DMS153 treated with DMSO at 0.1 percent for 48 hours (cell line): ENCODE data around the gene USP46.

ENCODE experiments used
- DNase-seq: peaks from one replicate; lab custom pipeline; 2025; ENCODE audit not compliant: unreplicated experiment; lab: John Stamatoyannopoulos, UW

Gene USP46

GRCh38 chr4:52657618-52658501 is 1.2 kb downstream of the USP46 start:
- DNase-seq = no peak

GRCh38 chr4:52657292-52657617 is 1.8 kb downstream of the USP46 start:
- DNase-seq = no peak

- no peak for DNase-seq
These were observed 3.6 kb downstream of the USP46 start for GRCh38 chr4:52655506-52655905.

GRCh38 chr4:52651996-52652672 is 7.0 kb downstream of the USP46 start:
- no peak for DNase-seq

- no peak for DNase-seq
These were observed 10.3 kb downstream of the USP46 start for GRCh38 chr4:52648836-52649235.

- no peak for DNase-seq
These were observed 12.4 kb downstream of the USP46 start for GRCh38 chr4:52646741-52647140.

- DNase-seq = no peak
These were observed 13.0 kb downstream of the USP46 start for GRCh38 chr4:52646096-52646495.

GRCh38 chr4:52645300-52645699 is 13.8 kb downstream of the USP46 start:
- DNase-seq = no peak

- no peak for DNase-seq
These were observed 15.3 kb downstream of the USP46 start for GRCh38 chr4:52643785-52644244.

- no peak for DNase-seq
These were observed 15.9 kb downstream of the USP46 start for GRCh38 chr4:52643190-52643589.

GRCh38 chr4:52641854-52642563 is 17.1 kb downstream of the USP46 start:
- no peak for DNase-seq

GRCh38 chr4:52640808-52641565 is 18.1 kb downstream of the USP46 start:
- DNase-seq = no peak

- no peak for DNase-seq
These were observed 20.4 kb downstream of the USP46 start for GRCh38 chr4:52638717-52639116.

GRCh38 chr4:52637116-52637515 is 22.0 kb downstream of the USP46 start:
- no peak for DNase-seq

GRCh38 chr4:52635560-52635959 is 23.5 kb downstream of the USP46 start:
- DNase-seq = no peak

- DNase-seq = no peak
These were observed 24.0 kb downstream of the USP46 start for GRCh38 chr4:52635130-52635529.

- DNase-seq = no peak
These were observed 25.3 kb downstream of the USP46 start for GRCh38 chr4:52633846-52634245.

- no peak for DNase-seq
These were observed 30.1 kb downstream of the USP46 start for GRCh38 chr4:52628974-52629373.

GRCh38 chr4:52628543-52628942 is 30.6 kb downstream of the USP46 start:
- DNase-seq = no peak

GRCh38 chr4:52627876-52628275 is 31.2 kb downstream of the USP46 start:
- DNase-seq = no peak

- no peak for DNase-seq
These were observed 33.9 kb downstream of the USP46 start for GRCh38 chr4:52625216-52625615.
